HEK293T (cell line): Measurements from ENCODE around the gene UBB.

Source experiments
- BHLHE40 ChIP-seq: fragments of 450-650 bp; IDR thresholded peaks from 2 replicates; pipeline ENCODE4 v1.6.1; 2016; ENCODE audit warnings: mild to moderate bottlenecking, moderate library complexity, borderline replicate concordance
- CTBP1 ChIP-seq: fragments of 450-650 bp; IDR thresholded peaks from 2 replicates; pipeline ENCODE4 v1.6.1; 2016; ENCODE audit warnings: borderline replicate concordance
- FOXA1 ChIP-seq: fragments of 450-650 bp; IDR thresholded peaks from 2 replicates; pipeline ENCODE4 v1.6.1; 2016; ENCODE audit warnings: mild to moderate bottlenecking
- FOXK2 ChIP-seq: fragments of 450-650 bp; IDR thresholded peaks from 2 replicates; pipeline ENCODE4 v1.6.1; 2016; ENCODE audit warnings: mild to moderate bottlenecking
- FOXM1 ChIP-seq: fragments of 450-650 bp; IDR thresholded peaks from 2 replicates; pipeline ENCODE4 v1.6.1; 2017; ENCODE audit warnings: mild to moderate bottlenecking, borderline replicate concordance
- L3MBTL2 ChIP-seq: fragments of 450-650 bp; conservative IDR thresholded peaks from 2 replicates; pipeline ENCODE4 v1.6.1; 2016; ENCODE audit warnings: mild to moderate bottlenecking
- NFRKB ChIP-seq: fragments of 450-650 bp; IDR thresholded peaks from 2 replicates; pipeline ENCODE4 v1.6.1; 2016; ENCODE audit warnings: mild to moderate bottlenecking, moderate library complexity
- SP1 ChIP-seq: fragments of 450-650 bp; IDR thresholded peaks from 2 replicates; pipeline ENCODE4 v1.6.1; 2017
- SUZ12 ChIP-seq: fragments of 450-650 bp; IDR thresholded peaks from 2 replicates; pipeline ENCODE4 v1.6.1; 2016; ENCODE audit warnings: mild to moderate bottlenecking
- ZNF384 ChIP-seq: fragments of 450-650 bp; IDR thresholded peaks from 2 replicates; pipeline ENCODE4 v1.6.1; 2016

- TF ChIP-seq BHLHE40, result no peak
- no peak for TF ChIP-seq NFRKB
- TF ChIP-seq ZNF384, result no peak
- no peak for TF ChIP-seq CTBP1
- TF ChIP-seq FOXA1, result no peak
- TF ChIP-seq SP1, result no peak
- no peak for TF ChIP-seq L3MBTL2
- TF ChIP-seq SUZ12, result no peak
- TF ChIP-seq FOXM1, result no peak
- TF ChIP-seq FOXK2, result no peak
These were observed 34.4 kb downstream of the UBB start, which contains the start of gene TRPV2 for GRCh38 chr17:16415031-16415924.
